ENCODE measurements around the gene KAZN.

The KAZN gene

DNA sequence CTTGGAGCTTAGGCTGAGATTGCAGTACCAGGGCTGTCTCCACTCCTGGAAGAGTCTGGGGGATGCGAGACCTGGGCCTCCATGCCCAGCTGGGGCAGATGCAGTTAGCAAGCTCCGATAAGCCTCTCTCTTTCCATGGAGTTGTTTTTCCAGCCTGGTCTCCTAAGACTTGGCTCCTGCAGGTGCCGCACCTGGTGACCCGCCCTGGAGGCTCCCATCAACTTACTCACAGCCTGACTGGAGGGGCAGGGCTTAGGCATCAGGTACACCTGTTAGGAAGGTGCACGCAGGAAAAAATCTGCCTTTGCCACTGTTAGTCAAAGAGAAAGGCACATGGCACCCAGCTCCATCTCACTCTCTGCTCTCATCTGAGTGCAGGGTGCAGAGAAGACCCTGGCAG lies 356.9 kb downstream of the KAZN start:
- Histone ChIP-seq H3K4me3 (ENCODE audit: low read length, poor library complexity, severe bottlenecking) (no peak overlapping the region), H3K4me1 (ENCODE audit: insufficient read depth, low read length, poor library complexity, severe bottlenecking) (no peaks in the 10 kb centered on the region), H3F3A (ENCODE audit: low read depth) (no peaks in the 10 kb centered on the region), H3K9me3 (ENCODE audit: insufficient read depth, low read depth, low read length) (no peaks in the 10 kb centered on the region; the same call in 1 of the 2 replicates), H4K20me1 (ENCODE audit: insufficient read depth, low read length, poor library complexity, severe bottlenecking) (no peaks in the 10 kb centered on the region), H3K4me2 (ENCODE audit: low read depth, low read length, poor library complexity, severe bottlenecking) (no peak overlapping the region), H2AFZ (ENCODE audit: low read length) (no peak overlapping the region), H3K27me3 (ENCODE audit: insufficient read depth, low read length, poor library complexity, severe bottlenecking) (no peaks in the 10 kb centered on the region), H3K9me2 (replicated peaks; ENCODE audit: low read depth, low read length) (no peaks in the 10 kb centered on the region), H3K36me3 (ENCODE audit: insufficient read depth, low read length) (no peaks in the 10 kb centered on the region), H3K9ac (ENCODE audit: low read depth, low read length, poor library complexity, severe bottlenecking) (no peak overlapping the region), H3K79me2 (ENCODE audit: insufficient read depth, low read length) (no peaks in the 10 kb centered on the region)
- TF ChIP-seq EZH2phosphoT487 (IDR thresholded peaks at IDR 0.05; ENCODE audit: borderline replicate concordance), result no peak
- TF ChIP-seq, protein P1, sequence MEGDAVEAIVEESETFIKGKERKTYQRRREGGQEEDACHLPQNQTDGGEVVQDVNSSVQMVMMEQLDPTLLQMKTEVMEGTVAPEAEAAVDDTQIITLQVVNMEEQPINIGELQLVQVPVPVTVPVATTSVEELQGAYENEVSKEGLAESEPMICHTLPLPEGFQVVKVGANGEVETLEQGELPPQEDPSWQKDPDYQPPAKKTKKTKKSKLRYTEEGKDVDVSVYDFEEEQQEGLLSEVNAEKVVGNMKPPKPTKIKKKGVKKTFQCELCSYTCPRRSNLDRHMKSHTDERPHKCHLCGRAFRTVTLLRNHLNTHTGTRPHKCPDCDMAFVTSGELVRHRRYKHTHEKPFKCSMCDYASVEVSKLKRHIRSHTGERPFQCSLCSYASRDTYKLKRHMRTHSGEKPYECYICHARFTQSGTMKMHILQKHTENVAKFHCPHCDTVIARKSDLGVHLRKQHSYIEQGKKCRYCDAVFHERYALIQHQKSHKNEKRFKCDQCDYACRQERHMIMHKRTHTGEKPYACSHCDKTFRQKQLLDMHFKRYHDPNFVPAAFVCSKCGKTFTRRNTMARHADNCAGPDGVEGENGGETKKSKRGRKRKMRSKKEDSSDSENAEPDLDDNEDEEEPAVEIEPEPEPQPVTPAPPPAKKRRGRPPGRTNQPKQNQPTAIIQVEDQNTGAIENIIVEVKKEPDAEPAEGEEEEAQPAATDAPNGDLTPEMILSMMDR (conservative IDR thresholded peaks at IDR 0.05; ENCODE audit: low read length), result no peak

GRCh38 chr1:14955976-14956375 lies 357.5 kb downstream of the KAZN start:
- Histone ChIP-seq H3K4me3 (ENCODE audit: low read length, poor library complexity, severe bottlenecking) (no peak overlapping the region), H3K9me2 (replicated peaks; ENCODE audit: low read depth, low read length) (no peaks in the 10 kb centered on the region), H3K9ac (ENCODE audit: low read depth, low read length, poor library complexity, severe bottlenecking) (no peak overlapping the region), H3K79me2 (ENCODE audit: insufficient read depth, low read length) (no peaks in the 10 kb centered on the region), H2AFZ (ENCODE audit: low read length) (no peak overlapping the region), H4K20me1 (ENCODE audit: insufficient read depth, low read length, poor library complexity, severe bottlenecking) (no peaks in the 10 kb centered on the region), H3K4me2 (ENCODE audit: low read depth, low read length, poor library complexity, severe bottlenecking) (no peak overlapping the region), H3K36me3 (ENCODE audit: insufficient read depth, low read length) (no peaks in the 10 kb centered on the region), H3K9me3 (ENCODE audit: insufficient read depth, low read depth, low read length) (no peaks in the 10 kb centered on the region; the same call in 1 of the 2 replicates), H3K27me3 (ENCODE audit: insufficient read depth, low read length, poor library complexity, severe bottlenecking) (no peaks in the 10 kb centered on the region), H3F3A (ENCODE audit: low read depth) (no peaks in the 10 kb centered on the region), H3K4me1 (ENCODE audit: insufficient read depth, low read length, poor library complexity, severe bottlenecking) (no peaks in the 10 kb centered on the region)
- TF ChIP-seq EZH2phosphoT487 (IDR thresholded peaks at IDR 0.05; ENCODE audit: borderline replicate concordance), result no peak
- TF ChIP-seq, protein P1 (conservative IDR thresholded peaks at IDR 0.05; ENCODE audit: low read length), result no peak

- H3K9me3 ChIP-seq (ENCODE audit: insufficient read depth, low read depth, low read length), result no peaks in the 10 kb centered on the region; the same call in 1 of the 2 replicates
- H3K79me2 ChIP-seq (ENCODE audit: insufficient read depth, low read length), result no peaks in the 10 kb centered on the region
- H3K4me2 ChIP-seq (ENCODE audit: low read depth, low read length, poor library complexity, severe bottlenecking), result no peak overlapping the region
- no peaks in the 10 kb centered on the region for H3F3A ChIP-seq (ENCODE audit: low read depth)
- H3K4me3 ChIP-seq (ENCODE audit: low read length, poor library complexity, severe bottlenecking), result no peak overlapping the region
- no peak overlapping the region for H3K9ac ChIP-seq (ENCODE audit: low read depth, low read length, poor library complexity, severe bottlenecking)
- TF ChIP-seq, protein P1 (conservative IDR thresholded peaks at IDR 0.05; ENCODE audit: low read length), result no peak
- TF ChIP-seq EZH2phosphoT487 (IDR thresholded peaks at IDR 0.05; ENCODE audit: borderline replicate concordance), result no peak
- no peaks in the 10 kb centered on the region for H3K9me2 ChIP-seq (replicated peaks; ENCODE audit: low read depth, low read length)
- no peaks in the 10 kb centered on the region for H3K4me1 ChIP-seq (ENCODE audit: insufficient read depth, low read length, poor library complexity, severe bottlenecking)
- H2AFZ ChIP-seq (ENCODE audit: low read length), result no peak overlapping the region
- H3K27me3 ChIP-seq (ENCODE audit: insufficient read depth, low read length, poor library complexity, severe bottlenecking), result no peaks in the 10 kb centered on the region
- H3K36me3 ChIP-seq (ENCODE audit: insufficient read depth, low read length), result no peaks in the 10 kb centered on the region
- H4K20me1 ChIP-seq (ENCODE audit: insufficient read depth, low read length, poor library complexity, severe bottlenecking), result no peaks in the 10 kb centered on the region
These were observed 358.2 kb downstream of the KAZN start for GRCh38 chr1:14956579-14957195.
